NCI-H146 treated with DMSO at 0.1 percent for 48 hours (cell line): Measurements from ENCODE around the gene NTNG2.

Source experiments
- DNase-seq: peaks from one replicate; lab custom pipeline; 2025; ENCODE audit not compliant: unreplicated experiment; lab: John Stamatoyannopoulos, UW

The NTNG2 gene

GRCh38 chr9:132233138-132233537 is 71.3 kb downstream of the NTNG2 start:
- DNase-seq = no peak

GRCh38 chr9:132234535-132234934 is 72.7 kb downstream of the NTNG2 start:
- DNase-seq = no peak

GRCh38 chr9:132235125-132235524 is 73.3 kb downstream of the NTNG2 start:
- DNase-seq = no peak

GRCh38 chr9:132235894-132236661 is 74.2 kb downstream of the NTNG2 start:
- peak; percentile 32 for DNase-seq

- DNase-seq = no peak
Measured at GRCh38 chr9:132236662-132237311, 74.9 kb downstream of the NTNG2 start.

- DNase-seq = no peak
Measured at GRCh38 chr9:132237481-132237880, 75.6 kb downstream of the NTNG2 start.

GRCh38 chr9:132238026-132238972 is 76.4 kb downstream of the NTNG2 start:
- no peak for DNase-seq

- DNase-seq = no peak
Measured at GRCh38 chr9:132238992-132239391, 77.1 kb downstream of the NTNG2 start.

- no peak for DNase-seq
Measured at GRCh38 chr9:132239518-132239917, 77.7 kb downstream of the NTNG2 start.

GRCh38 chr9:132239999-132240840 is 78.4 kb downstream of the NTNG2 start:
- DNase-seq = no peak

- peak; percentile 91 for DNase-seq
Measured at GRCh38 chr9:132240841-132241482, 79.1 kb downstream of the NTNG2 start.

GRCh38 chr9:132241483-132241839 is 79.6 kb downstream of the NTNG2 start:
- no peak for DNase-seq

GRCh38 chr9:132241840-132242620 is 80.2 kb downstream of the NTNG2 start:
- no peak for DNase-seq

GRCh38 chr9:132242621-132243155 is 80.8 kb downstream of the NTNG2 start:
- DNase-seq = no peak

- no peak for DNase-seq
Measured at GRCh38 chr9:132243156-132244074, 81.6 kb downstream of the NTNG2 start.

GRCh38 chr9:132244582-132245455 is 83.0 kb downstream of the NTNG2 start:
- DNase-seq = no peak

GRCh38 chr9:132245465-132245864 is 83.6 kb downstream of the NTNG2 start:
- no peak for DNase-seq
